Right lobe of liver (tissue), 4 donors: ENCODE data around the gene RUNDC3A.

Source experiments
- CTCF ChIP-seq, 4 donors: fragments of 200-600 bp in 3 of 4; fragments of 450-650 bp in 1 of 4; IDR thresholded peaks; one replicate each; pipeline versions ENCODE4 v1.5.1 to v1.8.0; 2016 to 2022; ENCODE audit warnings: antibody characterized with exemption in 4 of 4, mild to moderate bottlenecking in 2 of 4
- POLR2A ChIP-seq: fragments of 450-650 bp; IDR thresholded peaks from one replicate; pipeline ENCODE4 v1.6.1; 2017; ENCODE audit warnings: antibody characterized with exemption, mild to moderate bottlenecking
- donor health status: DM: no; HTN: no; CAD: no.
- donor health status: DM: no; HTN: no; CAD: no.
- donor health status: DM: no; HTN: yes; CAD: no.

- no peak for TF ChIP-seq CTCF (IDR thresholded peaks at IDR 0.05)
- TF ChIP-seq POLR2A, result no peak
Measured at GRCh38 chr17:44335968-44336367, 27.6 kb downstream of the RUNDC3A start.
